DND-41 (cell line): ENCODE results near the gene FAM3D.

Source experiments
- ATAC-seq: fragments of 200-7000 bp; cut with Tn5 transposase; 3 replicates; pipeline ENCODE4 v1.9.1; 2021; ENCODE audit warnings: low read depth; ENCODE audit not compliant: insufficient read depth
- DNase-seq: peaks from one replicate; pipeline ENCODE4 v3.0.0-alpha.2; 2020
- H2AFZ ChIP-seq: 2 replicates; pipeline ENCODE4 v1.6.0; 2012; ENCODE audit warnings: low read depth, low read length
- H3K27ac ChIP-seq: 2 replicates; pipeline ENCODE4 v1.5.1; 2012; ENCODE audit warnings: low read length, inconsistent platforms
- H3K27me3 ChIP-seq: fragments of 200-600 bp; sonication (generic); 2 replicates; pipeline ENCODE4 v1.6.0; 2012; ENCODE audit warnings: low read length, mild to moderate bottlenecking, inconsistent platforms; ENCODE audit not compliant: insufficient read depth, poor library complexity
- H3K36me3 ChIP-seq: 2 replicates; pipeline ENCODE4 v1.5.1; 2012; ENCODE audit warnings: low read length, inconsistent platforms; ENCODE audit not compliant: insufficient read depth
- H3K4me1 ChIP-seq: 2 replicates; pipeline ENCODE4 v1.5.1; 2012; ENCODE audit warnings: mild to moderate bottlenecking, low read length; ENCODE audit not compliant: insufficient read depth
- H3K4me2 ChIP-seq: 2 replicates; pipeline ENCODE4 v1.6.0; 2012; ENCODE audit warnings: mild to moderate bottlenecking, moderate library complexity, low read length, inconsistent platforms; ENCODE audit not compliant: insufficient read depth
- H3K4me3 ChIP-seq, 2 experiments: fragments of 200-600 bp in 1 of 2; shearing (Covaris generic) in 1 of 2; 2 replicates each; pipeline ENCODE4 v1.5.1; 2012 to 2016; ENCODE audit warnings: inconsistent platforms in 2 of 2, low read length in 2 of 2, mild to moderate bottlenecking in 2 of 2, low read depth in 1 of 2, moderate library complexity in 1 of 2
- H3K79me2 ChIP-seq: 2 replicates; pipeline ENCODE4 v1.6.0; 2012; ENCODE audit warnings: low read length, inconsistent platforms; ENCODE audit not compliant: insufficient read depth
- H3K9ac ChIP-seq: 2 replicates; pipeline ENCODE4 v1.6.0; 2012; ENCODE audit warnings: low read depth, mild to moderate bottlenecking, inconsistent platforms, low read length, moderate library complexity
- H3K9me3 ChIP-seq: 2 replicates; pipeline ENCODE4 v1.5.1; 2012; ENCODE audit warnings: low read length, moderate library complexity, mild to moderate bottlenecking, inconsistent platforms; ENCODE audit not compliant: insufficient read depth, severe bottlenecking
- H4K20me1 ChIP-seq: 2 replicates; pipeline ENCODE4 v1.6.0; 2012; ENCODE audit warnings: low read length; ENCODE audit not compliant: insufficient read depth
- EZH2 ChIP-seq: IDR thresholded peaks from 3 replicates; pipeline ENCODE4 v1.6.1; 2012; ENCODE audit warnings: borderline replicate concordance, low read depth, mild to moderate bottlenecking, moderate library complexity, low read length, inconsistent platforms; ENCODE audit not compliant: severe bottlenecking
- TF ChIP-seq, protein P1 (sequence below): IDR thresholded peaks from 2 replicates; pipeline ENCODE4 v1.5.1; 2012; ENCODE audit warnings: borderline replicate concordance, low read length, moderate library complexity, mild to moderate bottlenecking; ENCODE audit not compliant: poor library complexity, severe bottlenecking; ENCODE audit errors: extremely low read depth

FAM3D gene

DNA sequence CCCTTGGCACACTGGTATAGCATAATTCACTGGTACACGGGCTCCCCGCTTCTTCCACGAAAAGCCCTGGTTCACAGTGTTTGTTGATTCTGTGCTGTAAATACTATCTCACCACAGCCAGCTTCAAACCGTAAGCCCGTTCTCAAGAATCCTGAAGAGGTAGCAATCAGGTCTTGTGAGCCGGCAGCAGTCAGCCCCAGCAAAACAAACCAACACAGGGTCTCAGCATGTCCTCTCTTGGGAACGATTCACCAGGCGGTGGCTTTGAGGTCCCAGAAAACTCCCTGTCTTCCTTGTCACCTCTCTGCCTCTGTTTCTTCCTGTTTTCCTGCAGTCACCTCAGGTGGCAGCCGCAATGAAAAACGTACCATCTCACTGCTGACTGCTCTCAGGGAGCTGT is 19.1 kb upstream of the FAM3D start:
- peaks cover 3% of the 10 kb centered on the region for H3K9me3 ChIP-seq
- TF ChIP-seq, protein P1, sequence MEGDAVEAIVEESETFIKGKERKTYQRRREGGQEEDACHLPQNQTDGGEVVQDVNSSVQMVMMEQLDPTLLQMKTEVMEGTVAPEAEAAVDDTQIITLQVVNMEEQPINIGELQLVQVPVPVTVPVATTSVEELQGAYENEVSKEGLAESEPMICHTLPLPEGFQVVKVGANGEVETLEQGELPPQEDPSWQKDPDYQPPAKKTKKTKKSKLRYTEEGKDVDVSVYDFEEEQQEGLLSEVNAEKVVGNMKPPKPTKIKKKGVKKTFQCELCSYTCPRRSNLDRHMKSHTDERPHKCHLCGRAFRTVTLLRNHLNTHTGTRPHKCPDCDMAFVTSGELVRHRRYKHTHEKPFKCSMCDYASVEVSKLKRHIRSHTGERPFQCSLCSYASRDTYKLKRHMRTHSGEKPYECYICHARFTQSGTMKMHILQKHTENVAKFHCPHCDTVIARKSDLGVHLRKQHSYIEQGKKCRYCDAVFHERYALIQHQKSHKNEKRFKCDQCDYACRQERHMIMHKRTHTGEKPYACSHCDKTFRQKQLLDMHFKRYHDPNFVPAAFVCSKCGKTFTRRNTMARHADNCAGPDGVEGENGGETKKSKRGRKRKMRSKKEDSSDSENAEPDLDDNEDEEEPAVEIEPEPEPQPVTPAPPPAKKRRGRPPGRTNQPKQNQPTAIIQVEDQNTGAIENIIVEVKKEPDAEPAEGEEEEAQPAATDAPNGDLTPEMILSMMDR, result no peak
- no peak for TF ChIP-seq EZH2
- no peaks in the 10 kb centered on the region for H3K36me3 ChIP-seq
- H2AFZ ChIP-seq, result no peak overlapping the region
- no peak for ATAC-seq
- H3K4me1 ChIP-seq, result no peaks in the 10 kb centered on the region
- H3K4me2 ChIP-seq, result no peak overlapping the region
- no peak overlapping the region for H3K9ac ChIP-seq
- H3K27me3 ChIP-seq, result no peaks in the 10 kb centered on the region
- no peaks in the 10 kb centered on the region for H3K79me2 ChIP-seq
- H3K4me3 ChIP-seq, result no peak overlapping the region
- no peaks in the 10 kb centered on the region for H4K20me1 ChIP-seq
- DNase-seq, result no peak
- H3K27ac ChIP-seq, result no peak overlapping the region

DNA sequence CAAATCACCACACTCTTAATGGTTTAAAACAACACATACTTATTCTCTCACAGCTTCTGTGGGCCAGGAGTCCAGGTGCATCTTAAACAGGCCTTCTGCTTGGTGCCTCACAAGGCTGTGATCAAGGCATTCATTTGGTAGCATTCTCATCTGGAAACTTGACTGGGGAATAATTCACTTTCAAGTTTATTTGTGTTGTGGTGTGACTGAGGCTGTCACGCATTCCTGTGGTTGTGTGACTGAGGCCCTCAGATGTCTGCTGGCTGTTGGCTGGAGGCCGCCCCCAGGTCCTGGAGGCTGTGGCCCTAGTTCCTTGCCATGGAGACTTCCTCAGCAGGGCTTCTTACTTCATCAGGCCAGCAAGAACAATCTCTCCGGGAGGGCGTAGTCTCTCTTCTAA is 16.9 kb upstream of the FAM3D start:
- ATAC-seq (no peak), DNase-seq (no peak)
- no peak overlapping the region for H2AFZ ChIP-seq
- TF ChIP-seq, protein P1, result no peak
- no peak for TF ChIP-seq EZH2
- H4K20me1 ChIP-seq, result no peaks in the 10 kb centered on the region
- H3K4me3 ChIP-seq, result no peak overlapping the region
- no peaks in the 10 kb centered on the region for H3K9me3 ChIP-seq
- no peak overlapping the region for H3K27ac ChIP-seq
- no peaks in the 10 kb centered on the region for H3K36me3 ChIP-seq
- no peaks in the 10 kb centered on the region for H3K27me3 ChIP-seq
- no peak overlapping the region for H3K4me2 ChIP-seq
- H3K4me1 ChIP-seq, result no peaks in the 10 kb centered on the region
- H3K9ac ChIP-seq, result no peak overlapping the region
- no peaks in the 10 kb centered on the region for H3K79me2 ChIP-seq

DNA sequence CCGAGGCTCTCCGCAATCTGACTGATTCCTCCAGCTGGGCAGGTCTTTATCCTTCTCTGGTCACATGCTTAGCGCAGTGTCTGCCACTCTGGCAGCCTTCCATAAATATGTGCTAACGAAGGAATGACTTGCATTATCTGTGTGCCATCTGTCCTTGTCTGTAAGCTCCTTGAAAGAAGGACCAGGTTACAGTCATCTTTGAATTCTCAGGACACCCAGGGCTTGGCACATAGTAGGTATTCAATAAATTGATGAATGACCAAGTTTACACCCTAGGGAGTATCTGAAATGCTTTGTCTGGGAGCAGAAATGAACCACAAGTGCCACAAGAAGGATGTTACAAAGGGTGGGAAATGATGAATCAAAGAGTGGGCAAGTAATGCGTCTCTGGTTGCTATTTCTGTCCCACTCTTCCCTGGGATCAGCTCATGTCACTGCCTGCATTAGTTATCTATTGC is 16.5 kb upstream of the FAM3D start:
- Histone ChIP-seq H3K79me2 (no peaks in the 10 kb centered on the region), H3K9ac (no peak overlapping the region), H3K36me3 (no peaks in the 10 kb centered on the region), H3K4me2 (no peak overlapping the region), H3K27ac (no peak overlapping the region), H3K4me3 (no peak overlapping the region), H3K4me1 (no peaks in the 10 kb centered on the region), H3K27me3 (no peaks in the 10 kb centered on the region), H3K9me3 (no peaks in the 10 kb centered on the region), H4K20me1 (no peaks in the 10 kb centered on the region), H2AFZ (no peak overlapping the region)
- TF ChIP-seq, protein P1, result no peak
- TF ChIP-seq EZH2, result no peak
- no peak for ATAC-seq
- DNase-seq, result no peak

DNA sequence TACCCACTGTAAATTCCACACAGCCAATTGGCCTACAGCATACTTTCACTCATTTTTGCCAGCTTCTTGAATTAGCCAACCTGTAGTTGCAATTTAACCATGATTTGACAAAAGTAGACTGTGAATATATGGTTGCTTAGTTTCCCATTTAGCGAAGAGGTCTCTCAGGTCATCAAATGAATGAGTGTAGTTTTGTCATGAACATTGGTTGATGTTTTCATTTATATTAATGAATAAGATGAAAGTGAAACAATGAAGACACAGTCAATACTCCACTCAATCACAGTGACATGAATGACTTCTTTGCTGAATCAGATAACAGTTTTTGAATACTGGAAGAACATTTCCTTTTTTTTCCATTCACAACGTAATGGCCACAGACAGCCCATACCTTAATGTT is 15.3 kb upstream of the FAM3D start:
- Histone ChIP-seq H3K27me3 (no peaks in the 10 kb centered on the region), H3K36me3 (no peaks in the 10 kb centered on the region), H3K4me2 (no peak overlapping the region), H3K9ac (no peak overlapping the region), H2AFZ (no peak overlapping the region), H3K4me1 (no peaks in the 10 kb centered on the region), H4K20me1 (no peaks in the 10 kb centered on the region), H3K4me3 (no peak overlapping the region), H3K9me3 (no peaks in the 10 kb centered on the region), H3K27ac (no peak overlapping the region), H3K79me2 (no peaks in the 10 kb centered on the region)
- ATAC-seq, result no peak
- TF ChIP-seq, protein P1, result no peak
- TF ChIP-seq EZH2, result no peak
- DNase-seq, result no peak
